ENCODE measurements around the gene PCNA.

DNA sequence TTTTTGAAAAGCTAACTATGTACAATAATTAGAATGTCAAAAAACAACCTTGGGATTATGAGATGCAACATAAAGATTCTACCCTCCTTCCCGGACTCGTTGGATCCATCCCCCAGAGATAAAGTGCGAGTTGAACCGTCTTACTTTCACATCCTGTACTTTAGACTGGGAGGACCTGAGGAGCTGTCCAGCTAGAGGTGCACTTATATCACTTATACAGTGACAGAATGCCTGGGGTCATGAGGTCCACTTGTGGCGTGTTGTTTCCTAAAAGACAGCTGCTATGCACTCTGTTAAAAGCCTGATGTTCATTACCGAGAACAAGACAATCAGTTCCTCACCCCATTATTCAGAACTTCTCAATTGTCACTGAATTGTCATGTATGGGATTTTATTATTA lies 9.1 kb upstream of the PCNA start:
- TF ChIP-seq POLR2AphosphoS5 (IDR thresholded peaks at IDR 0.05) = no peak
- no peak for TF ChIP-seq POLR2A (IDR thresholded peaks at IDR 0.05)
